ENCODE results near the gene NOS1AP. TPM values are rescaled to one million over a fixed set of nuclear protein-coding genes. Genes with fewer than 3 reads are reported as not detected.

The NOS1AP gene
- total RNA-seq, 1 experiment from 2014 or later: 2.6 TPM

DNA sequence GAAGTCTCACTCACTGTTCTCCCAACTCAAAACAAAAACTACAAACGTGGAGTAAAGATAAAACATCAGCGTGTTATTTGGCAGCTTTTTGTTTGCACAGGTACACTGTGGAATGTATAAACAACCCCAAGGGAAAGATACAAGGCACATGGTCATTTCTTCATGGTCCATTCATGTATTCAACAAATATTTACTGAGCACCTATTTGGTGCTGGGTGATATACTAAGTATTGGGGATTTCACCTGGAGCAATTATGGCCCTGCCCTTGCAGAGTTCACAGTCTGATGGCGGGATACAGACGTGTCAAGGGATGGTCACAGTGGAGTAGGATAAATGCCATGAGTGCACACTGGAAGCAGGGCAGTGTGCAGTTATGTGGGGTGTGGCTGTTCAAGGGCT lies 171.1 kb downstream of the NOS1AP start:
- Histone ChIP-seq H3K79me2 (ENCODE audit: low read length) (no peaks in the 10 kb centered on the region), H3K4me3 (ENCODE audit: low read length) (no peak overlapping the region), H3K9ac (ENCODE audit: low read length) (no peak overlapping the region), H4K20me1 (ENCODE audit: low read length) (no peaks in the 10 kb centered on the region), H3K9me3 (ENCODE audit: low read length) (no peaks in the 10 kb centered on the region), H3K36me3 (ENCODE audit: low read depth, low read length) (no peaks in the 10 kb centered on the region), H3K4me1 (ENCODE audit: insufficient read depth, low read length) (no peaks in the 10 kb centered on the region), H2AFZ (ENCODE audit: low read length) (no peak overlapping the region), H3K27ac (ENCODE audit: low read length) (no peak overlapping the region), H3K4me2 (ENCODE audit: low read length) (no peak overlapping the region), H3K27me3 (ENCODE audit: low read length) (no peaks in the 10 kb centered on the region), H3F3A (ENCODE audit: low read length, unreplicated experiment) (no peaks in the 10 kb centered on the region), H3K9me2 (replicated peaks; ENCODE audit: low read length) (no peaks in the 10 kb centered on the region)
- DNase-seq (peak; percentile 32), ATAC-seq (no peak)
- no TSS peak for BruUV-seq (replicated peaks)
- ChIA-PET CTCF (no interaction called here), POLR2A (ENCODE audit: unreplicated experiment) (no interaction called here)
- TF ChIP-seq CTCF (conservative IDR thresholded peaks at IDR 0.05; ENCODE audit: low read depth, low read length): no peak
- no peak for TF ChIP-seq EZH2 (IDR thresholded peaks at IDR 0.05; ENCODE audit: low read length, unreplicated experiment)
- no peak for TF ChIP-seq EZH2phosphoT487 (IDR thresholded peaks at IDR 0.05; ENCODE audit: borderline replicate concordance, low read length)
- intact Hi-C loops (cut with micrococcal nuclease): no loop called here

- no peaks in the 10 kb centered on the region for H3K36me3 ChIP-seq (ENCODE audit: low read depth, low read length)
- H3K4me1 ChIP-seq (ENCODE audit: insufficient read depth, low read length): no peaks in the 10 kb centered on the region
- H3K4me2 ChIP-seq (ENCODE audit: low read length): no peak overlapping the region
- no peak for ATAC-seq
- no peaks in the 10 kb centered on the region for H3K79me2 ChIP-seq (ENCODE audit: low read length)
- POLR2A ChIA-PET (ENCODE audit: unreplicated experiment): no interaction called here
- CTCF ChIA-PET: no interaction called here
- H4K20me1 ChIP-seq (ENCODE audit: low read length): no peaks in the 10 kb centered on the region
- BruUV-seq (replicated peaks): no TSS peak
- no peak for DNase-seq
- intact Hi-C loops (cut with micrococcal nuclease): no loop called here
- no peaks in the 10 kb centered on the region for H3K9me2 ChIP-seq (replicated peaks; ENCODE audit: low read length)
- TF ChIP-seq CTCF (conservative IDR thresholded peaks at IDR 0.05; ENCODE audit: low read depth, low read length): no peak
- TF ChIP-seq EZH2phosphoT487 (IDR thresholded peaks at IDR 0.05; ENCODE audit: borderline replicate concordance, low read length): no peak
- no peak for TF ChIP-seq EZH2 (IDR thresholded peaks at IDR 0.05; ENCODE audit: low read length, unreplicated experiment)
- no peak overlapping the region for H2AFZ ChIP-seq (ENCODE audit: low read length)
- H3K4me3 ChIP-seq (ENCODE audit: low read length): no peak overlapping the region
- no peaks in the 10 kb centered on the region for H3K9me3 ChIP-seq (ENCODE audit: low read length)
- H3K9ac ChIP-seq (ENCODE audit: low read length): no peak overlapping the region
- no peaks in the 10 kb centered on the region for H3K27me3 ChIP-seq (ENCODE audit: low read length)
- H3F3A ChIP-seq (ENCODE audit: low read length, unreplicated experiment): no peaks in the 10 kb centered on the region
- H3K27ac ChIP-seq (ENCODE audit: low read length): no peak overlapping the region
Measured at GRCh38 chr1:162242804-162243203, 173.3 kb downstream of the NOS1AP start.

GRCh38 chr1:162248854-162249535 lies 179.5 kb downstream of the NOS1AP start:
- Histone ChIP-seq H3K36me3 (ENCODE audit: low read depth, low read length) (no peaks in the 10 kb centered on the region), H4K20me1 (ENCODE audit: low read length) (no peaks in the 10 kb centered on the region), H3K4me1 (ENCODE audit: insufficient read depth, low read length) (no peaks in the 10 kb centered on the region), H3K27me3 (ENCODE audit: low read length) (no peaks in the 10 kb centered on the region), H3K9me2 (replicated peaks; ENCODE audit: low read length) (no peaks in the 10 kb centered on the region), H3K27ac (ENCODE audit: low read length) (no peak overlapping the region), H3K4me3 (ENCODE audit: low read length) (no peak overlapping the region), H3K9ac (ENCODE audit: low read length) (no peak overlapping the region), H3F3A (ENCODE audit: low read length, unreplicated experiment) (no peaks in the 10 kb centered on the region), H3K79me2 (ENCODE audit: low read length) (no peaks in the 10 kb centered on the region), H2AFZ (ENCODE audit: low read length) (no peak overlapping the region), H3K9me3 (ENCODE audit: low read length) (no peaks in the 10 kb centered on the region), H3K4me2 (ENCODE audit: low read length) (no peak overlapping the region)
- POLR2A ChIA-PET (ENCODE audit: unreplicated experiment): no interaction called here
- no TSS peak for BruUV-seq (replicated peaks)
- intact Hi-C loops (cut with micrococcal nuclease): no loop called here
- no peak for DNase-seq
- TF ChIP-seq EZH2 (IDR thresholded peaks at IDR 0.05; ENCODE audit: low read length, unreplicated experiment) (no peak), EZH2phosphoT487 (IDR thresholded peaks at IDR 0.05; ENCODE audit: borderline replicate concordance, low read length) (no peak), CTCF (conservative IDR thresholded peaks at IDR 0.05; ENCODE audit: low read depth, low read length) (no peak)
- CTCF ChIA-PET: no interaction called here
- no peak for ATAC-seq
